HG03103 (cell line): ENCODE data around the gene TPSD1.
"Not testable (repeated sequence)": the region's sequence is repeated elsewhere in the genome, so short reads cannot be mapped to it uniquely, and the experiment has no call there.

Experiments
- ATAC-seq: cut with Tn5 transposase; IDR thresholded peaks from one replicate; pipeline ENCODE4 v1.9.1; 2021; ENCODE audit warnings: low read depth; ENCODE audit not compliant: unreplicated experiment

Gene TPSD1

GRCh38 chr16:1278477-1278876, 22.6 kb downstream of the TPSD1 start:
- ATAC-seq, result no peak

- no peak for ATAC-seq
Measured at GRCh38 chr16:1279081-1279944, 23.4 kb downstream of the TPSD1 start.

GRCh38 chr16:1279945-1280589, 24.2 kb downstream of the TPSD1 start:
- ATAC-seq, result no peak

- no peak for ATAC-seq
Measured at GRCh38 chr16:1280783-1281182, 24.9 kb downstream of the TPSD1 start.

- ATAC-seq, result no peak
Measured at GRCh38 chr16:1281517-1281916, 25.6 kb downstream of the TPSD1 start.

GRCh38 chr16:1282324-1282973, 26.6 kb downstream of the TPSD1 start:
- no peak for ATAC-seq

- no peak for ATAC-seq
Measured at GRCh38 chr16:1283296-1283695, 27.4 kb downstream of the TPSD1 start.

- ATAC-seq, result no peak
Measured at GRCh38 chr16:1283996-1284616, 28.2 kb downstream of the TPSD1 start.

GRCh38 chr16:1285669-1286512, 30.0 kb downstream of the TPSD1 start:
- ATAC-seq, result no peak

- no peak for ATAC-seq
Measured at GRCh38 chr16:1286513-1287094, 30.7 kb downstream of the TPSD1 start.

GRCh38 chr16:1287982-1288670, 32.3 kb downstream of the TPSD1 start:
- ATAC-seq, result no peak

- no peak for ATAC-seq
Measured at GRCh38 chr16:1288813-1289476, 33.1 kb downstream of the TPSD1 start.

GRCh38 chr16:1289477-1289866, 33.6 kb downstream of the TPSD1 start:
- no peak for ATAC-seq

- no peak for ATAC-seq
Measured at GRCh38 chr16:1290063-1290501, 34.2 kb downstream of the TPSD1 start.

GRCh38 chr16:1290860-1291575, 35.1 kb downstream of the TPSD1 start:
- ATAC-seq, result no peak

- no peak for ATAC-seq
Measured at GRCh38 chr16:1291576-1291974, 35.7 kb downstream of the TPSD1 start.

- ATAC-seq, result not testable (repeated sequence)
Measured at GRCh38 chr16:1292208-1292607, 36.3 kb downstream of the TPSD1 start.

- ATAC-seq, result not testable (repeated sequence)
Measured at GRCh38 chr16:1292808-1293207, 36.9 kb downstream of the TPSD1 start.
